HEK293T (cell line): ENCODE data around the gene SERPINF2.
"Not testable (repeated sequence)": the region's sequence is repeated elsewhere in the genome, so short reads cannot be mapped to it uniquely, and the experiment has no call there.

ENCODE experiments used
- CTCF ChIA-PET: fragments of 350-600 bp; formaldehyde crosslinking; extraction: SDS; loops from one replicate; lab custom pipeline; 2021; ENCODE audit warnings: antibody characterized with exemption, inconsistent platforms; lab: Yijun Ruan, JAX
- POLR2A ChIA-PET: fragments of 350-600 bp; formaldehyde crosslinking; extraction: SDS; loops from one replicate; lab custom pipeline; 2020; ENCODE audit warnings: antibody characterized with exemption, inconsistent platforms; lab: Yijun Ruan, JAX
- DNase-seq: peaks from one replicate; pipeline ENCODE4 v3.0.0; 2012; ENCODE audit warnings: mixed read lengths; ENCODE audit errors: extremely low spot score
- ARNT ChIP-seq: fragments of 450-650 bp; IDR thresholded peaks from 2 replicates; pipeline ENCODE4 v1.6.1; 2017; ENCODE audit warnings: mild to moderate bottlenecking
- BHLHE40 ChIP-seq: fragments of 450-650 bp; IDR thresholded peaks from 2 replicates; pipeline ENCODE4 v1.6.1; 2016; ENCODE audit warnings: mild to moderate bottlenecking, moderate library complexity, borderline replicate concordance
- CTBP1 ChIP-seq: fragments of 450-650 bp; IDR thresholded peaks from 2 replicates; pipeline ENCODE4 v1.6.1; 2016; ENCODE audit warnings: borderline replicate concordance
- ELF4 ChIP-seq: fragments of 450-650 bp; IDR thresholded peaks from 2 replicates; pipeline ENCODE4 v1.6.1; 2017; ENCODE audit warnings: antibody characterized with exemption
- FOXA1 ChIP-seq: fragments of 450-650 bp; IDR thresholded peaks from 2 replicates; pipeline ENCODE4 v1.6.1; 2016; ENCODE audit warnings: mild to moderate bottlenecking
- FOXK2 ChIP-seq: fragments of 450-650 bp; IDR thresholded peaks from 2 replicates; pipeline ENCODE4 v1.6.1; 2016; ENCODE audit warnings: mild to moderate bottlenecking
- FOXM1 ChIP-seq: fragments of 450-650 bp; IDR thresholded peaks from 2 replicates; pipeline ENCODE4 v1.6.1; 2017; ENCODE audit warnings: mild to moderate bottlenecking, borderline replicate concordance
- HDGF ChIP-seq: fragments of 450-650 bp; IDR thresholded peaks from 2 replicates; pipeline ENCODE4 v1.6.1; 2017; ENCODE audit warnings: antibody characterized with exemption, borderline replicate concordance
- L3MBTL2 ChIP-seq: fragments of 450-650 bp; conservative IDR thresholded peaks from 2 replicates; pipeline ENCODE4 v1.6.1; 2016; ENCODE audit warnings: mild to moderate bottlenecking
- LEF1 ChIP-seq: fragments of 450-650 bp; IDR thresholded peaks from 2 replicates; pipeline ENCODE4 v1.6.1; 2017; ENCODE audit warnings: mild to moderate bottlenecking, borderline replicate concordance
- NFRKB ChIP-seq: fragments of 450-650 bp; IDR thresholded peaks from 2 replicates; pipeline ENCODE4 v1.6.1; 2016; ENCODE audit warnings: mild to moderate bottlenecking, moderate library complexity
- SP1 ChIP-seq: fragments of 450-650 bp; IDR thresholded peaks from 2 replicates; pipeline ENCODE4 v1.6.1; 2017
- SUZ12 ChIP-seq: fragments of 450-650 bp; IDR thresholded peaks from 2 replicates; pipeline ENCODE4 v1.6.1; 2016; ENCODE audit warnings: mild to moderate bottlenecking
- TARDBP ChIP-seq: fragments of 450-650 bp; IDR thresholded peaks from 2 replicates; pipeline ENCODE4 v1.6.1; 2016
- ZNF384 ChIP-seq: fragments of 450-650 bp; IDR thresholded peaks from 2 replicates; pipeline ENCODE4 v1.6.1; 2016
- TF ChIP-seq, protein P1 (sequence below): fragments of 450-650 bp; IDR thresholded peaks from 2 replicates; pipeline ENCODE4 v1.6.1; 2016

SERPINF2 gene

DNA sequence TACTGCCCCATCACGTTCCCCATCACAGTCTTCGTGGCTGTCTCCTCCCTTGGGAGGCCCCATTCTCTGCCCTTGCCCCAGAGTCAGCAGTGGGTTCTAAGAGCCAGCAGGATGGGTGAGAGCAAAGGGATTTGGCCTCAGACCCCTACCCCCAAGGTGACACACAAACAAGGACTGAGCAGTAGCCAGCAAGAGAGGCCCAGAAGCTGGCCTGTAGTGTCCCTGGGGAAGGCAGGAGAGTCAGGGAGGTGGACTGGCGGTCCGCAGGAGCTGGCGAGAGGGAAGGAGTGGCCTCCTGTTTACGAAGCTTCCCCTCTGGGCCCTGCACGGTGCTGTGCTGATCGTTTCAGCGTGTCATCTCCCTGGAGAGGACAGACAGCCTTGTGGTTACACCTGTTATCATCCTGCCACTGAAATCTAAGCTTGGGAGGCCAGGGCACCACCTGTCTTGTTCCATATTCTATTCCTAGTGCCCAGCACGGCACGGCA is 9.8 kb upstream of the SERPINF2 start:
- no peak for TF ChIP-seq SP1
- TF ChIP-seq ELF4: no peak
- TF ChIP-seq LEF1: no peak
- no peak for TF ChIP-seq TARDBP
- no peak for TF ChIP-seq CTBP1
- no peak for TF ChIP-seq FOXK2
- ChIA-PET POLR2A (no interaction called here), CTCF (interaction anchor here (1.1 kb wide), 1 partner anchor 19 kb away, joined by 5 read pairs; no protein-coding TSS in a partner anchor)
- DNase-seq: no peak

DNA sequence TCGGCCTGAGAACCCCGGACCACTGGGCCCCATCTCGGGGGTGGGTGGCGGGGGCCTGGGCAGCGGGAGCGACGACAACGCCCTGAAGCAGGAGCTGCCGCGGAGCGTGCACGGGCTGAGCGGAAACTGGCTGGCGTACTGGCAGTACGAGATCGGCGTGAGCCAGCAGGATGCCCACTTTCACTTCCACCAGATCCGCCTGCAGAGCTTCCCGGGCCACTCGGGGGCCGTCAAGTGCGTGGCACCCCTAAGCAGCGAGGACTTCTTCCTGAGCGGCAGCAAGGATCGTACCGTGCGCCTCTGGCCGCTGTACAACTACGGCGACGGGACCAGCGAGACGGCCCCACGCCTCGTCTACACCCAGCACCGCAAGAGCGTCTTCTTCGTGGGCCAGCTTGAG is 8.9 kb upstream of the SERPINF2 start:
- CTCF ChIA-PET: no interaction called here
- TF ChIP-seq SP1: no peak
- TF ChIP-seq CTBP1: no peak
- TF ChIP-seq ARNT: no peak
- no peak for TF ChIP-seq FOXA1
- TF ChIP-seq SUZ12: no peak
- TF ChIP-seq, protein P1, sequence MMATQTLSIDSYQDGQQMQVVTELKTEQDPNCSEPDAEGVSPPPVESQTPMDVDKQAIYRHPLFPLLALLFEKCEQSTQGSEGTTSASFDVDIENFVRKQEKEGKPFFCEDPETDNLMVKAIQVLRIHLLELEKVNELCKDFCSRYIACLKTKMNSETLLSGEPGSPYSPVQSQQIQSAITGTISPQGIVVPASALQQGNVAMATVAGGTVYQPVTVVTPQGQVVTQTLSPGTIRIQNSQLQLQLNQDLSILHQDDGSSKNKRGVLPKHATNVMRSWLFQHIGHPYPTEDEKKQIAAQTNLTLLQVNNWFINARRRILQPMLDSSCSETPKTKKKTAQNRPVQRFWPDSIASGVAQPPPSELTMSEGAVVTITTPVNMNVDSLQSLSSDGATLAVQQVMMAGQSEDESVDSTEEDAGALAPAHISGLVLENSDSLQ: no peak
- TF ChIP-seq ZNF384: no peak
- no peak for DNase-seq
- POLR2A ChIA-PET: no interaction called here

DNA sequence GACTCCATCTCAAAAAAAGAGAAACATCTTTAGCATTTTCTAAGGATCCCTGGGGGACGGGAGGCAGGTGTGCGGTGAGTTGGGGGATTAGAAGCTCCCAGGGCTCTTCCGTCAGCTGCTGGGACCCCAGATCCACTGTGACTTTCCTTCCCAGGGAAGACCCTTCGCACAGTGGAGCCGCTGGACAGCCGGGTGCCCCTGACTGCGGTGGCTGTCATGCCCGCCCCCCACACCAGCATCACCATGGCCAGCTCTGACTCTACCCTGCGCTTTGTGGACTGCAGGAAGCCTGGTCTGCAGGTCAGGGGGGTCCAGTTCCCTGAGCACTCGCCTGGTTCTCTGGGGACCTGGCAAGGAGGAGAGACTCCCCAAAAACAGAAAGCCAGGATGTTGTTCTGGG is 7.3 kb upstream of the SERPINF2 start:
- CTCF ChIA-PET: no interaction called here
- no peak for DNase-seq
- POLR2A ChIA-PET: no interaction called here
- TF ChIP-seq L3MBTL2: no peak
- no peak for TF ChIP-seq ARNT
- TF ChIP-seq HDGF: no peak
- no peak for TF ChIP-seq TARDBP
- no peak for TF ChIP-seq CTBP1

DNA sequence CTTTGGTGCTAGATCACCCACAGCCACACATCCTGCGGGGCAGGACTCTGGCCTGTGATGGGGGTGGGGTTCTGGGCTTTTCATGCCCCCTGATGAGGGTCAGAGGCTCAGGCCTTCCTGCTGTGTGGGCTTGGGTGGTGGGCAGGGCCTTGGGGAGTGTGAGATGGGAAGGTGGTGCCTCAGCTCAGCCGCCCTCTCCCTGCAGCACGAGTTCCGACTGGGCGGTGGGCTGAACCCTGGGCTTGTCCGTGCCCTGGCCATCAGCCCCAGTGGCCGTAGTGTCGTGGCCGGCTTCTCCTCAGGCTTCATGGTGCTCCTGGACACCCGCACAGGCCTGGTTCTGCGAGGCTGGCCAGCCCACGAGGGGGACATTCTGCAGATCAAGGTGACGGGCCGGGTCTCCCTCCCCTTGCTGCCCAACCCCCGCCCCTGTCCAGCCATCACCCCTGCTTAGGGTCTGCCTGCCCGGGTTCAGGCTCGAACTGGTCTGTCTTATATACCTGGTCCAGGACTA is 6.8 kb upstream of the SERPINF2 start:
- TF ChIP-seq FOXM1: no peak
- no peak for TF ChIP-seq FOXK2
- no peak for TF ChIP-seq BHLHE40
- TF ChIP-seq ELF4: no peak
- no peak for TF ChIP-seq NFRKB
- TF ChIP-seq LEF1: no peak
- no peak for TF ChIP-seq SP1
- no peak for TF ChIP-seq ZNF384
- ChIA-PET CTCF (interaction anchor here (0.8 kb wide), 1 partner anchor 20 kb away, joined by 3 read pairs; no protein-coding TSS in a partner anchor), POLR2A (no interaction called here)
- no peak for DNase-seq

DNA sequence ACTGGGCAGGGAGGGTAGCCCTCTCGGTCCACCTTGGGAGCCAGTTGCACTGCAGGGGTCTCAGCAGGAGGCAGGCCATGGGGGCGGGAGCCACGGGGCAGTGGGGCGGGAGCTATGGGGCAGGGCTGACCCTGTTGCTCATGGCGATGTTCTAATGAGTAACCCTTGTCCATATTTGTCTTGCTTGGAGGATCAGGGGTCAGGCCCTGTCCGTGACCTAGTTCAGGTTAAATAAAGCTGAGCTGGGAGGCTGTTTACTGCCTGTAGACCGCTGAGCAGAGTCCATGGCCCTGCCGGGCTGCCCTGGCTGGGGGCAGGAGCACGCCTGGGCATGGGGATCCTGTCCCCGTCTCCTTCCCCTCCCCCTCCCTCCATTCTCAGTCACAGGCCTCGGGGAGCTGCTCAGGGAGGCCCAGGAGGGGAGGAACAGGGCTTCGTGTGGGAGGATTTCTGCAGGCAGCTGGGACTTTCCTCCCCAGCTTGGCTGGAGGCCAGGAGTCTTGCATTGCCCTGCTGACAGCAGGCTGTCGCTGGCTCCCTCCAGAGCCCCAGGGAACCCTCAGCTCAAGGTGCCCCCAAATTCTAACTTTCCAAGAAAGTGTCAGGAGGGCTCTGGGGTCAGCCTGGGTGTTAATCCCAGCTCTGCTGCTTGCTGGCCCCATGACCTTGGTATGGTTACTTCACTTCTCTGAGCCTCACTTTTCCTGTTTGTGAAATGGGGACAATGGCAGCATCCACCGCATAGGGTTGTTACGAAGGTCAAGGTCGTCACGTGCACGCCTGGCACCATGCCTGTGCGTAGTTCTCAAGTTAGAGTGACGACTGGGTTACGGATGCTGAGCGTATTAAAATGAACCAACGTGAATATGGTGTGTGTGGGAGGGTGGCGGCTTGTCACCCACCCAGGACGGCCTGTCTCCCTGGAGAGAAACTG is 6.1 kb upstream of the SERPINF2 start:
- POLR2A ChIA-PET: interaction anchor here (0.8 to 0.9 kb wide), 2 partner anchors 12 to 25 kb away, joined by 3 to 4 read pairs; partner anchors contain the start of genes SERPINF1 and WDR81
- TF ChIP-seq FOXA1: no peak
- CTCF ChIA-PET: interaction anchor here (0.8 kb wide), 1 partner anchor 20 kb away, joined by 3 read pairs; no protein-coding TSS in a partner anchor
- no peak for DNase-seq

DNA sequence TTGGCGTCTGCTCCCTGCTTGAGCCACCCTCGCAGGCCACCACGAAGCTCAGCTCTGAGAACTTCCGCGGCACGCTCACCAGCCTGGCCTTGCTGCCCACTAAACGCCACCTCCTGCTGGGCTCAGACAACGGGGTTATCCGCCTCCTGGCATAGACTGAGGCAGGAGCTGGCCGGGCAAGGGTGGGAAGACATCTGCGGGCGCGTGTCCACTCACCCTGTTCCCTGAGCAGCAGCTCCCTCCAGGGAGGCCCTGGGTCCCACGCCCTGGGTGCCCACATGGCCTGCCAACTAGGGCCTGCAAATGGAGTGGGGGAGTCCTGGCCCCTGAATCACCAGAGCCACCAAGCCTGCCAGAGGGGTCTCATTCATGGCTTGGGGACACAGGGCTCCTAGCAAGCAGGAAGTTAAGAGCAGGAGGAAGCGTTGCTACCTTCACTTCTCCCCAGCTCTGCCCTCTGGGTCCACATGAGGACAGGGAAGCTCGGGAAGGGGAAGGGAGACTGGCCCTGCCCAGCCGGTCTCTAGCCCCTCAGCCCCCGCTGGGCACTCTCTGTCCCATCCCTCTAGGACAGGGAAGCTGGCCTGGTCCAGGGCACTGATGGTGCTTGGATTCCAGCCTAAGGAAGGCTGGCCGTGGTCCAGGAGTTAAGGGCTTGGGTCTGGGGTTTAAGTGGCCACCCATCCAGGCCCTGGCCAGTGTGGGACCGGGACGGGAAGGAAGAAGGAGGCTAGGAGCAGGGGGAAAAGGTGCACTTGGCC is 5.0 kb upstream of the SERPINF2 start:
- CTCF ChIA-PET: no interaction called here
- DNase-seq: no peak
- POLR2A ChIA-PET: no interaction called here
- TF ChIP-seq LEF1: no peak
- TF ChIP-seq BHLHE40: no peak
- no peak for TF ChIP-seq ELF4
- TF ChIP-seq ARNT: no peak
- no peak for TF ChIP-seq TARDBP
- TF ChIP-seq ZNF384: no peak
- no peak for TF ChIP-seq FOXK2
- TF ChIP-seq SP1: no peak
- TF ChIP-seq CTBP1: no peak
- TF ChIP-seq FOXA1: no peak
- TF ChIP-seq FOXM1: no peak
- no peak for TF ChIP-seq L3MBTL2
- no peak for TF ChIP-seq NFRKB
- TF ChIP-seq HDGF: no peak

DNA sequence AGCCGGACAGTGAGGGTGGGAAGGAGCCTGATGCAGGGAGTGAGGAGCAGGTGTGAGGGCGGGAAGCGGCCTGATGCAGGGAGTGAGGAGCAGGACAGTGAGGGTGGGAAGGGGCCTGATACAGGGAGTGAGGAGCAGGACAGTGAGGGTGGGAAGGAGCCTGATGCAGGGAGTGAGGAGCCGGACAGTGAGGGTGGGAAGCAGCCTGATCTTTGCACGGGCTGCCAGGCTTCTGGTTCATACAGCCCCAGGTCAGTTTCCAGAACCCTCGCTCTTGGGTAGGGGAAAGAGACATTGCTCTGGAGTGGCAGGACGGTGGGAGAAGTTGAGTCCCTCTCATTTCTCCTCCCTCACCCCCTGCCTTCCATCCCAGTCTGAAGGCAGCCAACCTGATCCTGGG is 772 bp upstream of the SERPINF2 start:
- CTCF ChIA-PET, DNase-seq, POLR2A ChIA-PET: not testable (repeated sequence)

DNA sequence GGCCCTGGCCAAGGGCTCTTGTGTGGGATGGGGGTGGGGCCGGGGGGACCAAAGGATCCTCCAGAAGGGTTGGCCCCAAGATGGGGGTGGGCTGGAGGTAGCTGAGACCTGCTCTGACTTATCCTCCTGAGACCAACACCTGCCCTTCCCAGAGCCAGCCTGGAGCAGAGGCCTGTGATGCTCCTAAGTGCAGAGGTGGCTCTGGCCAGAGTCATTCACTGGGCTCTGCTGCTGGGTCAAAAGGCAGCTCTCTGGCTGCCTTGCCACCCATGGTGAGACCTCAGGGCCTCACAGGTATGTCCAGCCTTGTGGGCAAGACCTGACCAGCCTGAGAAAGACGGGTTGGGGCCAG is 393 bp downstream of the SERPINF2 start:
- POLR2A ChIA-PET: no interaction called here

More for the DNA sequence above, 393 bp downstream of the SERPINF2 start:
- no peak for DNase-seq
- CTCF ChIA-PET: no interaction called here
- TF ChIP-seq ZNF384 (no peak), BHLHE40 (no peak), TARDBP (no peak), SP1 (no peak), SUZ12 (no peak), NFRKB (no peak)
- TF ChIP-seq, protein P1: no peak
